Erythroblast (primary cell): ENCODE data around the gene SIRT4.

Experiments used
- DNase-seq, 2 experiments: peaks; one replicate each; lab custom pipeline; 2025; lab: John Stamatoyannopoulos, UW
- GATA1 ChIP-seq: IDR thresholded peaks from 2 replicates; pipeline ENCODE4 v1.6.1; 2011; ENCODE audit warnings: low read depth, mild to moderate bottlenecking, control low read depth, low read length, moderate library complexity
- POLR2A ChIP-seq: IDR thresholded peaks from 2 replicates; pipeline ENCODE4 v1.6.1; 2011; ENCODE audit warnings: mild to moderate bottlenecking, low read length

Gene SIRT4, protein sequence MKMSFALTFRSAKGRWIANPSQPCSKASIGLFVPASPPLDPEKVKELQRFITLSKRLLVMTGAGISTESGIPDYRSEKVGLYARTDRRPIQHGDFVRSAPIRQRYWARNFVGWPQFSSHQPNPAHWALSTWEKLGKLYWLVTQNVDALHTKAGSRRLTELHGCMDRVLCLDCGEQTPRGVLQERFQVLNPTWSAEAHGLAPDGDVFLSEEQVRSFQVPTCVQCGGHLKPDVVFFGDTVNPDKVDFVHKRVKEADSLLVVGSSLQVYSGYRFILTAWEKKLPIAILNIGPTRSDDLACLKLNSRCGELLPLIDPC

DNA sequence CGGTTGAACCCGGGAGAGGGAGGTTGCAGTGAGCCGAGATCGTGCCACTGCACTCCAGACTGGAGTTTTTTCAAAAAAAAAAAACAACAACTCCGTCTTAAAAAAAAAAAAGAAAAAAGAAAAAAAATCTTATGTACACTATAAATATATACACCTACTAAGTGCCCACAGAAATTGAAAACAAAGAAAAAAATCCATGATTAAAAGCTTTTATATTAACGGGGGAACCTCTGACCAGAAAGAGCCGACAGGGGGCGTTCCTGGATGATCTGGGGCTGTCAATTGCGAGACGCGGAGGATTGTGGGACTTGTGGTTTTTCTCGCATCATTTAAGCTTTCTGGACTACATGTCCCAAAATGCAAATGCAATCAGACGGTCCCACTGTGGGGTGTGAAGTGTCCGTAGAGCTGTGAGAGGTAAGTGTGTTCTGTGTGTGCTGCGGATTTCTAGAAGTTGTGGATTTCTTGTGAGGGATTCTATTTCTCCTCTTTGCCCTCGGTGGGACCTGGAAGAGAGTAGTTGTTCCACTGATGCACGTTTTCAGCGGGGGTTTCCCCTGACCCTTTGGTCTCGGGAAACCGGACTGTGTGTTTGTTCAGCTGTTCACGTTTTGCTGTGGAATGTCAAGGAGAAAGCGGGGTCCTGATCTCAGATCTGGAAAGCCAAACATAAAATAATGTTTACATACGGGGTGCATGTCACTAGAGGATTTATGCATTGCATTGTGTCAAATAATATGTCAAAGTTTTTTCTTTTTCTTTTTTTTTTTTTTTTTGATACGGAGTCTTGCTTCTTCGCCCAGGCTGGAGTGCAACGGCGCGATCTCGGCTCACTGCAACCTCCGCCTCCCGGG lies at the start of gene SIRT4:
TSS of gene SIRT4 (plus strand) at position 360 of the 854 bp plus-strand sequence. CDS start 1,241 bp downstream, outside the sequence.
- DNase-seq, result peak; percentile 93 to 96
- TF ChIP-seq GATA1 (no peak), POLR2A (peak; percentile 19)

DNA sequence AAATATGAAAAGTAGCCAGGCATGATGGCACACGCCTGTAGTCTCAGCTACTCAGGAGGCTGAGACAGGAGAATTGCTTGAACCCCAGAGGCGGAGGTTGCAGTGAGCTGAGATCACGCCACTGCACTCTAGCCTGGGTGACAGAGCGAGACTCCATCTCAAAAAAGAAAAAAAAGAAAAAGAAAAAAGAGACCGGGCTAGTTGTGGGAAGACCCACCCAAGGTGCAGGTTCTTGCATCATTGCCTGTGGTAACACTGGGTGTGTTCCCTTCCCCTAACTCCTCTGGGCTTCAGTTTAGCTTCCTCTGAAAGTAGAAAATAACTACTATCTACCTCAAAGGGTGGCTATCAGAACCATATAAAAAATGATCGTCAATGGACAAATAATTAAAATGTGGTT lies 48.8 kb upstream of the SIRT4 start:
- peak in 1 of 2 experiments; percentile 21 for DNase-seq

DNA sequence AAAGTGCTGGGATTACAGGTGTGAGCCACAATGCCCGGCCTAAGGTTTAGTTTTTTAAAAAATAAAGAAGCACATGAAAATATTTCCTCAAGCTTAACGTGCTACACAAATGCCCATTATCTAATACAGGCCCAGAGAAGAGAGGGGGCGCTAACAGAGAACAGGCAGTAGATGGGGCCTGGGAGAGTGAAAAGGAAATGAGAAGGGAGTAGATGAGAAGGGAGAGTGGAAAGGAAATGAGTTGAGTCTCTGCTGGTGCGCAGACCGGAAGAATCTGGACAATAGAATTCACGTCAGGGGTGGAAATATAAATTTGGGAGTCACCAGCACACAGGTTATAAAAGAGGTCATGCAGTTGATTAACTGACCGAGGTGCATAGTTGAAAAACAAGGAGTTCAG lies 47.3 kb upstream of the SIRT4 start:
- DNase-seq, result no peak
- TF ChIP-seq GATA1, result no peak
- TF ChIP-seq POLR2A, result no peak

DNA sequence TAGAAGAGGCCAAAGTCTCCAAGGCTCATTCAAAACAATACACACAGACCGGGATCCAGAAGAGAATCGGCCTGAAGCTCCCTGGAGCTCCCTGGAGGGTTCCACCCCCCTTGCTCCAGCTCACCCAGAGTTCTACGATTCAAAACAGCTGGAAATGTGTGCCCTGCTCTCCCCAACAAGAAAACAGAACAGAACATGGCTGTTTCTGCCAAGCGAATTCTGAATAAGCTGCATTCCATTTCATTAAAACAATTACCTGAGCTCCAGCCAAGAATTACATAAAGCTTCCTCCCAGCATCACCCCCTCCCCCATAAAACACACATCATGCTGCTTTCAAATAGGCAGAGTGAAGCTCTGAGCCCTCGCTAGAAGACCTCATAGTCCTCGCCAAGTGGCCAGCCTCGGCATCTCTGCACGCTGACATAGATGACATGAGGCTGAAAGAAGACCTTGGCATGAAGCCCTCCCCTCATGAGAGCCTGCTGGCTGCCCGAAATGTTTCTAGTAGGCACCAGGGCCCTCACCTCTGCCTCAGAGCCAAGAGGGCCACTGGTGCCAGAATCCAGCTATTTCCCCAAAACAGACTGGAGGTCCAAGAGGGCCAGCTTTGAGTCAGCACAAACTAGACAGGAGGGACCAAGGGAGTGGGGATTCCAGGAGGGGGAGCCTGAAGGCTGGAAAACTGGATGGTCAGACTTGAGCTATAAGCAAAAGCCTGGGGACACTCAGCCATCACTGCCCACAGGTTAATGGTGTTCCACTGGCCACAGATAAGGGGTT lies 44.9 kb upstream of the SIRT4 start:
- TF ChIP-seq GATA1, result no peak
- no peak for TF ChIP-seq POLR2A
- no peak for DNase-seq

DNA sequence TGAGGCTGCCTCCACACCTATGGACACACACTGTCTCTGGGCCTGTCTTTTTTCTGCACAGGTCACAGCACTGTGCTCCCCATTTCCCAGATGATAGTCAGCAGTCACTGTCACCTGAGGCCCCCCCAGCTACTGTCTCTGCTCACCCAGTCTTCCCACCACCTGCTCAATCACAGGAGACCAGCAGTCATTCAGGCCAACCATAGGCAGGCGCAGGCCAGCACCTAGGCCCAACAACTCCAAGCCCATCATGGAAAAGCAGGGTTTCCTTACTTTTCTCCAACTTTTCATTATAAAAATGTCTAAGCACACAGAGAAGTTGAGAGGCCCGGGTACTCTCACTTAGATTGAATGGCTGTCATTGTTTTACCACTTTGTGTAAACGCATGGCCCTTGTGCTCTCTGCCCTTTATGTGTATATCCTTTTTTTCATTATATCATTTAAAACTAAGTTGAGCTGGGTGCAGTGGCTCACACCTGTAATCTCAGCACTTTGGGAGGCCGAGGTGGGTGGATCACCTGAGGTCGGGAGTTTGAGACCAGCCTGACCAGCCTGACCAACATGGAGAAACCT lies 43.7 kb upstream of the SIRT4 start:
- DNase-seq, result no peak
- TF ChIP-seq POLR2A, result no peak
- no peak for TF ChIP-seq GATA1

DNA sequence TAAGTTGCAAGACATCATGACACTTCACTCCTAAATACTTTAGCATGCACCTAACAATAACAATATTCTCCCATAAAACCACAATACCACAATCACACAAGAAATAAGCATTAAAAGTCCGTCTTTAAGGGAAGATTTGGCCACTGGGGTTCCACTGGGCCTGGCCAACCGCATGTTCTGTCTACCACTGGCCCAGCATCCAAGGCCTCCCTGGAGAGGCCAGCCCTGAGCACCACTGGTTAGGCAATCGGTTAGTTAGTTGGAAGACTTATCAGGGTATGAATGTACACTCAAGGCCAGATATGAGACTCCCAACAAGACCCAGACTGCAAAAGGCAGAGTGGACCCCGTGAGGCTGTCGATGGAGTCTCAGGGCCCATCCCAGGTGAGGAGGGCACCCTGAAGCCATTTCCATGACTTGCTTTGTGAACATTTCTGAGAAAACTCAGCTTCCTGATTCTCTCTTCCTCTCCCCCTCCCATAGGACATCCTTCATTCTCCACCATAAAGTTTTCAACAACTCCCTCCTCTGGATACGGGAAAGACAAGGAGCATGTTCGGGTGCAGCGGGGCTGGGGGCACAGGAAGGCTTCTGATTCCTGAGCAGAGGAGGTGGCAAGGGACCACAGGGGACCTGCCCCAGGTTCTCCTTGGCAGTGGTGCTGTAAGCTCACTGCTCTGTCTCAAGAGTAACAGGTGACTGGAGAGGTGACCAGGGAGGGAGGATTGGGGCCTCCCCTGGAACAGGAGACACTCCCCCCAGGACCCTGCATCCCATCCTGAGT lies 42.5 kb upstream of the SIRT4 start:
- no peak for DNase-seq
- TF ChIP-seq POLR2A, result no peak
- no peak for TF ChIP-seq GATA1

DNA sequence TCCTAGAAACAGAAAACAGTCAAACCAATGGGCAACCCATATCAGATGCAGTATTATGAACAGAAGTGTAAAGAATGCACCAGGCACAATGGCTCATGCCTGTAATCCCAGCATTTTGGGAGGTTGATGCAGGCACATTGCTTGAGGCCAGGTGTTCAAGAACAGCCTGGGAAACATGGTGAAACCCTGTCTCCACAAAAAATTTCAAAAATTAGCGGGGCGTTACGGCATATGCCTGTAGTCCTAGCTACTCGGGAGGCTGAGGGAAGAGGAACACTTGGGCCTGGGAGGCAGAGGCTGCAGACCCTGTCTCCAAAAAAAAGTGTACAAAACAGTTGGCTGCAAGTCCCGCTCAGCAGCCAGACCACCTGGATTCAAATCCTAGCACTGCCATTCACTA lies 41.5 kb upstream of the SIRT4 start:
- no peak for DNase-seq
- TF ChIP-seq POLR2A, result no peak
- TF ChIP-seq GATA1, result no peak

DNA sequence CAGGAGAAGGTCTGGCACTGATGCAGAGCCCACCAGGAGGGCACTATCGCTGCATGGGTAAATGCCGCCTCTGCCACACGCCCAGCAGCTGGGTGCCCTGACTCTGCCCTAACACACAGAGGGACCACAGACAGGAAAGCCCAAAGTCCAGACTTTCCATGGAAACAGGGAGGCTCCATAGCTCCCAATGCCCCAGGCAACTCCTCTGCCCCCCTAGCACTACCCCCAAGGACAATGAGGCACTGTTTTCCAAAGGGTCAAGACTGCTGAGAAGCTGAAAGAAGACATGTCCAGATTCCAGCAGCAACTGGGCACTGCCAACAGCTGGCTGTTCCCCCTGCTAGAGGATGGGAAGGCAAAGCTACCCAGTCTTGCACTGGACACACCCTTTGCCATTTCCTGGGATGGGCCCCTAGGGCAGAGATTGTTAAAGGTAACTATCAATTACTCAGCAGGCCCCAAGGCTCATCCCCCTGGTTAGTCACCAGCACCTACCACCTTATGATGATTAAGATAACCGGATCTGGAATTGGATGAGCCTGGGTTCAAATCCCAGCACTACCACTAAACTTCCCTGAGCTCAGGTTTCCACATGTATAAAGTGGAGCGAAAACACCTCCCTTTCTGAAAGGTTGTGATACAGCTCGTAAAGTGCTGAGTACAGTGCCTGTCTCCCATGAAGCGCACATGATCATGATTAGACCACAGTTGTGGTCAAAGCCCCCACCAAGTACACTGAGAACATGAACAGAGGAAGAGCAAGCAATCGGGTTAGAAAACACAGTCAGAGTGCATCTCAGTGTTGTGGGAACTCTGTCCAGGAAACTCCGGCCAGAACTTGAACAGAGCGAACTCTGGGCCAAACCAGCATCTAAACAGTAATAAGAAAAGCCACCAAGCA lies 39.9 kb upstream of the SIRT4 start:
- no peak for TF ChIP-seq GATA1
- no peak for DNase-seq

DNA sequence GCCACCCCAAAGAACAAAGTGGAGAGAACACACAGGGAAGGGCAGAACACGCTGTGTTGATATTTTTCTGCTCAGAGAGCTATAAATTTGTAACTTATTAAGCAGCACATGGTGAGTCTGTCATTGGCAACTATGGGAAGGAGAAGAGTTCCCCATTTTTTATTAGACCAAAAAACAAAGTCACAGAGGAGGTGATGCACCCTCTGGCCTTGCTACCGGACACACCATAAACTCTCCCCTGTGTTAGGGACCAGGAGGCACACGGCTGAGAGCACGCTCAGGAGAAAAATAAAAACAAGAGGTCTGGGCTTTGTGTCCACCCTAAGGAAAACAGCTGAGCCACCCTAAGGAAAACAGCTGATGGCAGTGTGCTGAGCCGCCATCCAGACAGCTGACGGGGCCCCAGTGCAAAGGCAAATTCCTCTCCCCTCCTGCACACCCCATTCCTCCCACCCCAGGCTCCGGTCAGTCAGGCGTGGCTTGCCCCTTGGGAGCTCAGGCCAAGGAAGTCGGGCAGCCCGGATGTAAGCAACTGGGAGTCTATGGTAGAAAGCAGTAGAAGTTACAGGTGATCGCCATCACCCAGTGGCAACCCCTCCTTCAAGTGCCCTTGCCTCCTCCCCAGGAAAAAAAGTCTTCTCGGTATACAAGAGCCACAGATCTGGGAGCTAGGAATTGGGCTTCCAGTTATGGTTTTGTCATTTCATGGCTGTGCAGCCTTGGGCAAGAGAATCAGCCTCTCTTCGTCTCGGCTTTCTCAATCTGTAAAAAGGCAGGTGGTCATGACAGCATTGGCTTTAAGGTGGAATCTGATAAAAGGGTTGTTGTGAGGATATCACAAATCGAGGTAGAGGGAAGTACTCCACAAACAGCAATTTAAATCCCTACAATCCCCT lies 39.0 kb upstream of the SIRT4 start:
- DNase-seq, result no peak
- no peak for TF ChIP-seq GATA1
- TF ChIP-seq POLR2A, result no peak

DNA sequence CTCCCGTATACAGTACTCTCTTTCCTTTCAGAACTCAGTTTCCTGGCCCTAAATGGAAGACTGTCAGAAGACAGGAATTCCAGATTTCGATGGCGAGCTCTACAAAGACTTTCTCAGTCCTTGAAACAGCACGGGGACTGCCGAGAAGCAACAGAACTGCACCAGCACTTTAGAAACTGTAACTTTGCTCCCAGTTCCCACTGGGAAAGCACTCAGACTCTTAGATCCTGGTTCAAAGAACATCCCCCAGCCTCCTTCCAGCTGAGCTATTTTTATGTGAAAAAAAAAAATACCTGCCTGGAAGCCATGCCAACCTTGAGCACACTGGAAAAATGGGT lies 38.4 kb upstream of the SIRT4 start:
- TF ChIP-seq GATA1 (no peak), POLR2A (no peak)
- DNase-seq, result no peak

DNA sequence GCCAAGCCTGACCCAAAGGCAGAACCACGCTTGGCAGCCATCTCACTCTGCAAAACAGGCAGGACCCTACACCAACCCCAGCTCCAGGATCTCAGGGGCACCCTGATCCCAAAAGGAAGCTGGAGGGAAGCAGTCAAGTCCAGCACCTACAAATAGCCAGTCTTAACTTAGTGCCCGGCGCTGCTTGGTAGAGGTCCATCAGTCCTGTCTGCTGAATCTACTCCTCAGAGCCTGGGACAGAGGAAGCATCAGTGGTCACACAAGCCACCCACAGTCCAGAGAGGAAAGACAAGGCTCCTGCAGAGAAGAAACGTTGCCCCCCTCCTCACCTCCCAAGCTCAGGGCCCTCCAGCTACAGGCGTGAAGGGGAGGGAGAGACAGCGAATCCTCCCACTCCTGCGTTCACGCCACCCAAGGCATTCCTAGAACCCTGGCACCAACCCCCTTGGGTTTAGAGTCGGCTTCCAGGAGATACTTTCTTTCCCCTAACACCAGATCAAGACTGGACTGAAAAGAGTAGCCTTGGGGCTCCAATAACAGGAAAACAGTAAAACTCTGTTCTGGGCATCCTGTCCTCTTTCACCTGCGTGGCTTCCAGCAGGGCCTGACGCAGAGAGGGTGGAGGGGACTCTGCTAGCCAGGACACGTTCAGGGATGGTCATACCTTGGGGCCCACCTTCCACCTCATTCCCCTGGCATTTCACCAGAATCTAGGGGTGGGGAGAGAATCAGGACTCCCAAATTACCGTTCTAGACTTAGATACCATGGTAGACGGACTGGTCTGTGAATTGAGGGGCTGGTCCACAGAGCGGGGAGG lies 37.8 kb upstream of the SIRT4 start:
- TF ChIP-seq POLR2A (no peak), GATA1 (no peak)
- DNase-seq, result peak in 1 of 2 experiments; percentile 30
